RPMI7951 (cell line): ENCODE results near the gene FAU. TPM values are rescaled to one million over a fixed set of nuclear protein-coding genes. Genes with fewer than 3 reads are reported as not detected.

Source experiments
- DNase-seq: peaks from one replicate; pipeline ENCODE4 v3.0.0-alpha.2; 2012; ENCODE audit warnings: low read depth
- total RNA-seq: library from RNA; depleted of rRNA; stranded (reverse); fragments of >200 nt; shearing (Covaris generic); gene quantifications from 2 replicates; pipeline ENCODE4 v1.2.3, GENCODE V29; 2014; rRNA removed

FAU gene
- total RNA-seq, 1 experiment from 2014 or later: 366 TPM

DNA sequence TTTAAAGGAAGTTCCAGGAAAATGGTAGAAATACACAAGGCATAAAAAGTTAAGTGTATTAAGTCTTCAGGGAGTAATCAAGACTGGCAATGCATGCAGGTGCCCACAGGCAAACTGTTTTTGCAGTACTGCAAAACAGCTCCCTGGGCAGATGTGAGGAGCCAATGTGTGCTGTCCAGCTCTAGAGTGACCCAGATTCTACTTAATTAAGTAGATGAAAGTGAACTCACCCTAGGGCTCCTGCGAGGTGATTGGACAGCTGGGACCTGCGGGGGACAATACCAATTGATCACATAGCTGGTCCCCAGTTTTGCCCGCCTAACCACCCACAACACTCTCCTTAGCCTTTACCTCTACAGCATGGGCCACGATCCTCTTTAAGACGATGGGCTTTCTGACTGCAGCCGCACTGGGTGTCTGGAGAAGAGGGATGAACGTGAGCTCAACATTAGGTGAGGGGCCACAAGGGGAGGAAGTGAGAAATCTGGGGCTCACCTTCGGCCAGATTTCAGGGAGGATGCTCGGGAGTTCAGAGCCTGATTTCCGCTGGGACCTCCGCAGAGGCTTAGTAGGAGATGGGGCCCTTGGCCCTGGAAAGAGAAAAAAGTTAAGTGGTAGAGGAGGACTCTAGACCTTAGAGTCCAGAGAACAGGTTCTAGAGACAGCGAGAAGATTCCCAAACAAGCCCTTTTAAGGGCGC is 38.6 kb downstream of the FAU start:
- DNase-seq: no peak

DNA sequence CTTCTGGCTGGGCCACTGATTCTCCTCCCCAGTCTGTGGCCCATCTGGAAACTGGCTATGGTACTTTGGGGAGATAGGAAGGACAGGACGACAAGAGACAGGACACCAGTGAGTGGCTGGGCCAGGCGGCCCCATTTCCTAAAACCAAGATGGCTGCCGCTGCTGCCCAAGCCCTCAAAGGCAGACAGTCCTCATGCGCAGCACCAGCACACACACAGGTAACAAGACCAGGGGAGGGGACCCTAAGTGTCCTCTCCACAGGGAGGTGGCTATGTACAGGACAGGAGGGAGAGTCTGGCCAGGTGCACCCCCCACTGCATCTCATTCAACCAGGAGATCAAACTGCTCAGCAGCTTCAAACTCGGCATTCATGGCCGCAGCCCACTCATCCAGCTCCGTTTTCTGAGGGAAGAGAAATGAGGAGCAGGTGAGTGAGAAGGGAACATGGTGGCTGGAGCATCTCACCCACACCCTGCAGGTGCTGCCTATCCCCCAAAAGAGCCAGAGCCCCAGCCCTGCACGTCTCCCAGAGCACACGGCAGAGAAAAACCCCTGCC is 43.1 kb downstream of the FAU start:
- no peak for DNase-seq

DNA sequence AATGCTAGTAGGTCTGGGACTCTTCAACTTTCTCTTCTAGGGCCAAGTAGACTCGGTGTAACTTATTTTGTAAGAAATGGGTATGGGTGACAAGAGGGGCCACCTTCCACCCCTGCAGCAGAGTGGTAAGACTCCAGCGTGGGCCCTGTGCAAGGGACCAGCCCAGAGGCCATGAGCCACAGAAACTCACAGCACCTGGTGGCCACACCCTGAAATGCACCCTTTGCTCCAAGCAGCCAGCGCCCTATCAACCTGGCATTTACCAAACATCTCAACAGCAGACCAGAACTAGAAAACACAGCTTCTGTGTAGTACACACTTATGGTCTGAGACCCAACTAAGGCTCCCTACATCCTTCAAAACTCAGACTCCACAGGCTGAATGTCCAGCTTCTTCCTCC is 43.8 kb downstream of the FAU start:
- peak; percentile 32 for DNase-seq

DNA sequence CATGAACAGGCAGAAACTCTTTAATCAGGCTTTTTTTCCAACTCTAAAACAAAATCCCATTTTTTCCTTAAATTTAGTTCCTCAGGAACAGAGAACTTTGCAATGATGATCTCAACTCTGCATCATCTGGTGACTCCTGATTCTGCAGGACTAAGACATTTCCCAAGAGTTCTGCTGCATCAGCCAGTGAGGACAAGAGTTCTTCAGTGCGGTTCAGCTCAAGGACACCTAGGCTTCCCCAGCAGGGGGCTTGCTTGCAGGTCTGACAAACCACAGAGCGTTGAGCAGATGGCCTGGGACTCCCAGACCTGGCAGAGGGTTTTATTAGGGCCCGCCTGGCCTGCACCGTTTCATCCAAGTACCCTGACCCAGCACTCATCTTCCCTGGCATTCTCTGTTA is 44.5 kb downstream of the FAU start:
- DNase-seq: no peak

DNA sequence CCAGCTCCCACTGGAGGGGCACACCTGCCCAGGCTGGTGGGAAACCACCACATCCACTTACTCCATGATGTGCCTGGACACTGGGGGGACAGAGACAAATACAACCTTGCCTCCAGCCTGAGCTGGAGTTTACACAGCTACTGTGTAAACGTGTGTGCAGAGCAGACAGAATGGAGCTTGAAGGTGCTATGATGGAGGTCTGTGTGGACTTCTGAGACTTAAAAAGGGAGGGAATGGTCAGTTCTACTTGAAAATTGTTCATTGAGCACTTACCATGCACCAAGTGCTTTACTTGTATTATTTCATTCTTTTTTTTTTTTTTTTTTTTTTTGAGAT is 49.3 kb downstream of the FAU start:
- DNase-seq: no peak

DNA sequence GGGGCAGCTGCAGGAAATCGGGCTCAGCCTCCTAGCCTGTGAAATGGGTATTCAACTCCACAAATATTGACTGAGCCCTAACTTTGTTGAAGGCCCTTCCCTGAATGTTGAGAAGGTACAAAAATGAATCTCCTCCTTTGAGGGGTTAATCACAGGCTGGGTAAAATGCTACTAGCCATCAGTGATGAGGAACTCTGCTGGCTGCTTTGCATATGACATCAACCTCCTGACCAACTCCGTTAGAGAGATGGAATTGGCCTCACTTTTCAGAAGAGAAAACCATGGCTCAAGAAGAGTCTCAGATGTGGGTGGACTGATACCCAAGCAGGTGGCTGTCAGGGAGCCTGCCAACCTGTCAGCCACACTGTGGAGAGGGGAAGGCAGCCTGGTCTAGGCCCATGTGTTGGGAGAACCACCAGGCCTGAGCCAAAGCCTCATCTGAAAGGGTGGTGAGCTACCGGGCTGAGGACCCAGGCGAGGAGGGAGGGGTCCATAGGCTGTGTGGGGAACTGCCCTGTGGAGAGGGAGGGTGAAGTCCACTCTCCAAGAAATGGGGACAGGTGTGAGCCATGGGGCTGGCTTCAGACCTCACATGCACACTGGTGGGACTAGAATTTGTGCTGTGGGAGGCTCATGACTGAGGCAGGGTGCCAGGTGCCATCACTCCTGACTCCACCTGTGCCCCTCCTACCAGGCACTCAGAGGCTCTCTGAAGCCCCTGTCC is 49.9 kb downstream of the FAU start:
- DNase-seq: no peak

Other genes with a start within 250 kb of the FAU start
- 82.1 and 92.3 TPM in 2 replicates for gene EHD1, start 243.5 kb downstream of the FAU start, total RNA-seq
- 6.6 and 7.2 TPM in 2 replicates for gene ATG2A, start 204.9 kb downstream of the FAU start, total RNA-seq
- 12.5 and 17.8 TPM in 2 replicates for gene PPP2R5B, start 197.4 kb downstream of the FAU start, total RNA-seq
- gene GPHA2, start 186.2 kb downstream of the FAU start, total RNA-seq: not detected in 2 replicates
- not detected in 2 replicates for gene MAJIN, start 150.0 kb downstream of the FAU start, total RNA-seq
- 0.59 and 0.84 TPM in 2 replicates for gene BATF2, start 125.2 kb downstream of the FAU start, total RNA-seq
- 166 and 176 TPM in 2 replicates for gene ARL2, start 108.0 kb downstream of the FAU start, total RNA-seq
- gene SNX15, start 94.7 kb downstream of the FAU start, total RNA-seq: 25.8 and 27.0 TPM in 2 replicates
- 18.9 and 21.0 TPM in 2 replicates for gene SAC3D1, start 80.9 kb downstream of the FAU start, total RNA-seq
- gene NAALADL1, start 63.6 kb downstream of the FAU start, total RNA-seq: not detected in 2 replicates
- 41.7 and 45.7 TPM in 2 replicates for gene CDCA5, start 38.1 kb downstream of the FAU start, total RNA-seq
- gene ZFPL1, start 37.9 kb downstream of the FAU start, total RNA-seq: 58.3 and 65.6 TPM in 2 replicates
- gene VPS51, start 25.9 kb downstream of the FAU start, total RNA-seq: 48.7 and 108 TPM in 2 replicates
- 5.0 and 6.0 TPM in 2 replicates for gene TM7SF2, start 10.3 kb downstream of the FAU start, total RNA-seq
- gene ZNHIT2, start 4.4 kb downstream of the FAU start, total RNA-seq: 7.6 and 10.2 TPM in 2 replicates
- 50.6 and 69.5 TPM in 2 replicates for gene MRPL49, start 187 bp upstream of the FAU start, total RNA-seq
- 15.6 and 29.2 TPM in 2 replicates for gene SYVN1, start 12.4 kb upstream of the FAU start, total RNA-seq
- not detected in 2 replicates for gene SPDYC, start 48.1 kb upstream of the FAU start, total RNA-seq
- 195 and 272 TPM in 2 replicates for gene CAPN1, start 59.8 kb upstream of the FAU start, total RNA-seq
- 28.1 and 43.7 TPM in 2 replicates for gene POLA2, start 139.8 kb upstream of the FAU start, total RNA-seq
- gene CDC42EP2, start 192.7 kb upstream of the FAU start, total RNA-seq: 7.0 and 7.1 TPM in 2 replicates
- gene DPF2, start 211.7 kb upstream of the FAU start, total RNA-seq: 41.5 and 58.9 TPM in 2 replicates
- gene TIGD3, start 232.6 kb upstream of the FAU start, total RNA-seq: 0.20 and 0.24 TPM in 2 replicates